Kidney (tissue), 14 donors: Measurements from ENCODE around the gene ZKSCAN2. TPM values are rescaled to one million over a fixed set of nuclear protein-coding genes. Genes with fewer than 3 reads are reported as not detected.

ENCODE experiments used
- DNase-seq, 5 donors: peaks; one replicate each; pipeline ENCODE4 v3.0.0-alpha.2; 2013 to 2020
- FAIRE-seq: peaks from 2 replicates; lab custom pipeline; 2012; peaks lifted over from hg19 to GRCh38; lab: Jason Lieb, UNC
- H3K27ac ChIP-seq, 2 donors: one replicate each; pipeline ENCODE4 v1.7.0; 2013; ENCODE audit warnings: low read depth in 2 of 2, low read length in 2 of 2, inconsistent platforms in 1 of 2
- H3K27me3 ChIP-seq: one replicate; pipeline ENCODE4 v1.7.1; 2013; ENCODE audit warnings: low read length, inconsistent platforms; ENCODE audit not compliant: control insufficient read depth, insufficient read depth
- H3K36me3 ChIP-seq, 3 donors: one replicate each; pipeline versions ENCODE4 v1.7.0 to v1.7.1; 2013; ENCODE audit warnings: low read length in 3 of 3, control low read depth in 1 of 3, inconsistent platforms in 1 of 3; ENCODE audit not compliant: insufficient read depth in 3 of 3, control insufficient read depth in 2 of 3
- H3K4me1 ChIP-seq, 3 donors: one replicate each; pipeline versions ENCODE4 v1.7.0 to v1.7.1; 2013; ENCODE audit warnings: low read length in 3 of 3, inconsistent platforms in 1 of 3, low read depth in 1 of 3; ENCODE audit not compliant: control insufficient read depth in 2 of 3, insufficient read depth in 2 of 3
- H3K4me3 ChIP-seq, 3 donors: one replicate each; pipeline versions ENCODE4 v1.7.0 to v1.8.1; 2013; ENCODE audit warnings: low read length in 3 of 3, control low read depth in 1 of 3, inconsistent platforms in 1 of 3
- H3K9ac ChIP-seq, 3 donors: one replicate each; pipeline versions ENCODE4 v1.7.0 to v1.7.1; 2013; ENCODE audit warnings: low read length in 3 of 3, control low read depth in 1 of 3, inconsistent platforms in 1 of 3
- H3K9me3 ChIP-seq, 3 donors: one replicate each; pipeline versions ENCODE4 v1.7.0 to v1.7.1; 2013; ENCODE audit warnings: low read length in 3 of 3, control low read depth in 1 of 3, inconsistent platforms in 1 of 3; ENCODE audit not compliant: control insufficient read depth in 2 of 3, insufficient read depth in 1 of 3
- CTCF ChIP-seq: IDR thresholded peaks from 3 replicates; pipeline ENCODE4 v1.5.1; 2012; ENCODE audit warnings: mild to moderate bottlenecking, moderate library complexity, borderline replicate concordance; ENCODE audit not compliant: insufficient read depth; ENCODE audit errors: extremely low read depth
- intact Hi-C: fragments of 100-400 bp; cut with DNase I; formaldehyde crosslinking; loops from one replicate; pipeline ENCODE4 v1.11.1; 2022
- polyA plus RNA-seq: library from polyadenylated mRNA; stranded (reverse); fragments of 350-450 nt; fragmentation: Illumina TruSeq; extraction: RNeasy Lipid Tissue Mini Kit (QIAGEN cat#74804); gene quantifications from one replicate; pipeline ENCODE4 v1.2.3, GENCODE V29; 2014; ENCODE audit warnings: low read depth, low replicate concordance; ENCODE audit not compliant: insufficient read depth
- total RNA-seq: library from RNA; stranded (reverse); fragmentation: NEBNext Ultra II Directional; extraction: Animal tissue kit (Norgen Biotek cat#: 25700); gene quantifications from one replicate; pipeline ENCODE4 v1.2.1, GENCODE V29; 2021
- donor health status: control.
- donor health status: control.
- donor health status: control.
- donor health status: control.
- donor health status: control.
- donor health status: DM: yes; HTN: yes; CAD: no.
- donor health status: Normal renal cell carcinoma (clear cell type).

Gene ZKSCAN2
- total and polyA plus RNA-seq, 2 donors from 2014 or later = 1.3 to 6.1 TPM

DNA sequence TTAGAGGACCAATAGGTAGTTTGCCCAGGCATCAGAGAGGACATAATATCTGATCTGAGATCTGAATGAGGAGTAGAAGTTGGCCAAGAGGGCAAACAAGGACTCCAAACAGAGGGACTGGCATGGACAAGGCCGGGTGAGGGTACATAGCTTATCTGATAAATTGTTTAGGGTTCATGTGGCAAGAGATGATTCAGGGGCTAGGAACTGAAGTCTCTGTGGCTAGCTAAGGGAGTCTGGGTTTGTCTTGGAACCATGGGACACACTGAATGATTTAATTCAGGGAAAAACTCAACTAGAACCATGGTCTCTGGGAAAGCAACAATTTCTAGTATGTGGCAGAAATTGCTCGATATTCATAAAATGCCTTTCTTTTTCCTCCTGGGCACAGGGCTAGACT lies 45.0 kb downstream of the ZKSCAN2 start:
- intact Hi-C loops = no loop called here
- no peak for DNase-seq
- Histone ChIP-seq H3K27ac (no peak overlapping the region), H3K27me3 (no peaks in the 10 kb centered on the region), H3K9ac (no peak overlapping the region), H3K9me3 (no peaks in the 10 kb centered on the region), H3K4me3 (no peak overlapping the region), H3K4me1 (no peaks in the 10 kb centered on the region), H3K36me3 (no peaks in the 10 kb centered on the region)
- FAIRE-seq = no peak
- TF ChIP-seq CTCF = no peak

- H3K4me1 ChIP-seq = no peaks in the 10 kb centered on the region
- DNase-seq (no peak), FAIRE-seq (no peak)
- no peak overlapping the region for H3K9ac ChIP-seq
- intact Hi-C loops = no loop called here
- H3K4me3 ChIP-seq = no peak overlapping the region
- TF ChIP-seq CTCF = no peak
- H3K36me3 ChIP-seq = no peaks in the 10 kb centered on the region
- no peak overlapping the region for H3K27ac ChIP-seq
- H3K9me3 ChIP-seq = no peaks in the 10 kb centered on the region
- no peaks in the 10 kb centered on the region for H3K27me3 ChIP-seq
These were observed 46.9 kb downstream of the ZKSCAN2 start for GRCh38 chr16:25210758-25211157.

GRCh38 chr16:25199457-25199856 lies 58.2 kb downstream of the ZKSCAN2 start:
- no peaks in the 10 kb centered on the region for H3K27me3 ChIP-seq
- H3K4me3 ChIP-seq = no peak overlapping the region
- intact Hi-C loops = no loop called here
- H3K9me3 ChIP-seq = no peaks in the 10 kb centered on the region
- FAIRE-seq (no peak), DNase-seq (peak in 1 of 5 donors; percentile 13)
- no peaks in the 10 kb centered on the region for H3K36me3 ChIP-seq
- no peak overlapping the region for H3K27ac ChIP-seq
- H3K4me1 ChIP-seq = no peaks in the 10 kb centered on the region
- TF ChIP-seq CTCF = no peak
- H3K9ac ChIP-seq = no peak overlapping the region

DNA sequence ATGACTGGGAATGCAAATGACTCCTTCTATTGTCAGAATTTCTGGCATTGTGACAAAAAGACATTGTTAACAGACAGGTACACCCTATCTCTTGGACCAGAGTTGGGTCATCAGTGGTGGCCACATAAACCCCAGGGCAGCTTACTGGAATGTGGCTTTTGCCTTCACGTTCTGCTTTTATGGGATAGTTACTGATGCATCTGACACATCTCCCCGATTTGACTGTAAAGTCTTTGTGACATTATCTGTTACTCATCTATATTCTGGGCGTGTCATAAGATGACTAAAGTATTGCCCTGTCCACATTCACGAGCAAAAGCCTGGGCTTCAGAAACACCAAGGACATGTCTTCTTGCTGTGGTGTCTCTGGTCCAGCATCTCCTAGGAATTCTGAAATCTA lies 59.6 kb downstream of the ZKSCAN2 start:
- Histone ChIP-seq H3K27ac (no peak overlapping the region), H3K36me3 (no peaks in the 10 kb centered on the region), H3K27me3 (no peaks in the 10 kb centered on the region), H3K4me1 (no peaks in the 10 kb centered on the region), H3K9me3 (no peaks in the 10 kb centered on the region), H3K4me3 (no peak overlapping the region), H3K9ac (no peak overlapping the region)
- DNase-seq (no peak), FAIRE-seq (no peak)
- intact Hi-C loops = no loop called here
- no peak for TF ChIP-seq CTCF
